A549 (cell line): ENCODE measurements around the gene SLAMF1. TPM values are rescaled to one million over a fixed set of nuclear protein-coding genes. Genes with fewer than 3 reads are reported as not detected.
"Not testable (repeated sequence)": the region's sequence is repeated elsewhere in the genome, so short reads cannot be mapped to it uniquely, and the experiment has no call there.

Source experiments
- ATAC-seq, 2 experiments: fragments of 200-7000 bp in 1 of 2; fragments of >200 bp in 1 of 2; cut with Nextera tagmentation in 1 of 2; cut with Tn5 transposase in 1 of 2; 3 replicates each; pipeline versions ENCODE4 v1.8.0 to v1.9.1; 2018 to 2020; ENCODE audit warnings: mild to moderate bottlenecking in 1 of 2, moderate library complexity in 1 of 2
- CTCF ChIA-PET: fragments of 300-600 bp; sonication (Branson Sonifier 250); formaldehyde crosslinking; extraction: SDS; loops from one replicate; lab custom pipeline; 2021; ENCODE audit warnings: antibody characterized with exemption, inconsistent platforms; lab: Yijun Ruan, JAX
- POLR2A ChIA-PET: fragments of 350-600 bp; formaldehyde crosslinking; extraction: SDS; loops from one replicate; lab custom pipeline; 2021; ENCODE audit warnings: antibody characterized with exemption, inconsistent platforms; lab: Yijun Ruan, JAX
- DNase-seq, 2 experiments: peaks; one replicate each; pipeline versions ENCODE4 v3.0.0 to v3.0.0-alpha.2; 2011 to 2016; ENCODE audit warnings: low read depth in 1 of 2, low spot score in 1 of 2
- FAIRE-seq: peaks from 2 replicates; lab custom pipeline; 2011; peaks lifted over from hg19 to GRCh38; lab: Jason Lieb, UNC
- H3K27ac ChIP-seq, 2 experiments: fragments of >200 bp; sonication (Bioruptor Twin); formaldehyde crosslinking; 3 replicates each; pipeline ENCODE4 v1.5.1; 2016 to 2017
- H3K4me1 ChIP-seq: fragments of >200 bp; sonication (Bioruptor Twin); formaldehyde crosslinking; 3 replicates; pipeline ENCODE4 v1.6.1; 2016
- H3K4me2 ChIP-seq: fragments of >200 bp; sonication (Bioruptor Twin); formaldehyde crosslinking; 3 replicates; pipeline ENCODE4 v1.6.1; 2016
- H3K4me3 ChIP-seq: fragments of >200 bp; sonication (Bioruptor Twin); formaldehyde crosslinking; 3 replicates; pipeline ENCODE4 v1.5.1; 2016
- H3K9me3 ChIP-seq: fragments of >200 bp; sonication (Bioruptor Twin); formaldehyde crosslinking; 3 replicates; pipeline ENCODE4 v1.6.1; 2016
- BHLHE40 ChIP-seq: IDR thresholded peaks from 2 replicates; pipeline ENCODE4 v1.6.1; 2012; ENCODE audit warnings: low read depth, low read length, inconsistent platforms
- CBX2 ChIP-seq: fragments of 200-600 bp; sonication (generic); IDR thresholded peaks from 2 replicates; pipeline ENCODE4 v1.6.1; 2016; ENCODE audit warnings: low read depth, mild to moderate bottlenecking, borderline replicate concordance
- CHD2 ChIP-seq: fragments of 150-350 bp; IDR thresholded peaks from 2 replicates; pipeline ENCODE4 v1.6.1; 2014; ENCODE audit warnings: low read length; ENCODE audit not compliant: partially characterized antibody
- CHD4 ChIP-seq: fragments of 200-600 bp; sonication (generic); IDR thresholded peaks from 2 replicates; pipeline ENCODE4 v1.6.1; 2016; ENCODE audit warnings: antibody characterized with exemption, mild to moderate bottlenecking, borderline replicate concordance
- CTCF ChIP-seq: fragments of >200 bp; sonication (Bioruptor Twin); formaldehyde crosslinking; IDR thresholded peaks from 3 replicates; pipeline ENCODE4 v1.5.1; 2016
- EHMT2 ChIP-seq: fragments of 200-600 bp; sonication (generic); IDR thresholded peaks from 2 replicates; pipeline ENCODE4 v1.6.1; 2016; ENCODE audit warnings: antibody characterized with exemption, low read depth, mild to moderate bottlenecking, moderate library complexity
- ELK1 ChIP-seq: fragments of 150-350 bp; IDR thresholded peaks from 2 replicates; pipeline ENCODE4 v1.6.1; 2014; ENCODE audit warnings: low read depth, mild to moderate bottlenecking, low read length
- FOSB ChIP-seq: fragments of 250-450 bp; sonication (Bioruptor Pico); IDR thresholded peaks from 2 replicates; pipeline ENCODE4 v1.5.0; 2020; ENCODE audit warnings: mild to moderate bottlenecking, moderate library complexity
- FOSL2 ChIP-seq, 2 experiments: fragments of 450-650 bp in 1 of 2; fragments of >200 bp in 1 of 2; sonication (Bioruptor Twin) in 1 of 2; formaldehyde crosslinking; IDR thresholded peaks; 2 replicates each; pipeline versions ENCODE4 v1.5.0 to v1.6.1; 2016 to 2020; ENCODE audit warnings: mild to moderate bottlenecking in 1 of 2, moderate library complexity in 1 of 2
- HDAC2 ChIP-seq: fragments of 200-600 bp; sonication (generic); IDR thresholded peaks from 2 replicates; pipeline ENCODE4 v1.6.1; 2016
- HOXA7 ChIP-seq: fragments of 250-450 bp; sonication (Bioruptor Pico); IDR thresholded peaks from 2 replicates; pipeline ENCODE4 v1.5.0; 2020; ENCODE audit warnings: mild to moderate bottlenecking, moderate library complexity
- JUN ChIP-seq, 2 experiments: fragments of >200 bp; sonication (Bioruptor Twin); formaldehyde crosslinking; IDR thresholded peaks; 2 replicates in 1 of 2; 3 replicates in 1 of 2; pipeline ENCODE4 v1.6.1; 2016 to 2017
- JUNB ChIP-seq: fragments of >200 bp; sonication (Bioruptor Twin); formaldehyde crosslinking; IDR thresholded peaks from 2 replicates; pipeline ENCODE4 v1.6.1; 2016
- KDM1A ChIP-seq: fragments of 200-600 bp; sonication (generic); IDR thresholded peaks from 2 replicates; pipeline ENCODE4 v1.6.1; 2016; ENCODE audit warnings: low read depth, mild to moderate bottlenecking
- MAFK ChIP-seq: fragments of 450-650 bp; IDR thresholded peaks from 2 replicates; pipeline ENCODE4 v1.6.1; 2014; ENCODE audit not compliant: partially characterized antibody
- MAX ChIP-seq: IDR thresholded peaks from 2 replicates; pipeline ENCODE4 v1.6.1; 2012
- MAZ ChIP-seq: fragments of 150-350 bp; IDR thresholded peaks from 2 replicates; pipeline ENCODE4 v1.6.1; 2014; ENCODE audit warnings: antibody characterized with exemption, low read depth, low read length, borderline replicate concordance
- NPAS2 ChIP-seq: fragments of 250-450 bp; sonication (Bioruptor Pico); IDR thresholded peaks from 2 replicates; pipeline ENCODE4 v1.8.0; 2022; ENCODE audit warnings: mild to moderate bottlenecking, moderate library complexity, borderline replicate concordance
- PHF8 ChIP-seq: fragments of 200-600 bp; sonication (generic); IDR thresholded peaks from 2 replicates; pipeline ENCODE4 v1.6.1; 2016; ENCODE audit warnings: low read depth, mild to moderate bottlenecking, antibody characterized with exemption, moderate library complexity, borderline replicate concordance
- RAD21 ChIP-seq, 2 experiments: fragments of >200 bp in 1 of 2; sonication (Bioruptor Twin) in 1 of 2; formaldehyde crosslinking in 1 of 2; IDR thresholded peaks in 1 of 2; conservative IDR thresholded peaks in 1 of 2; 2 replicates in 1 of 2; 3 replicates in 1 of 2; pipeline ENCODE4 v1.6.1; 2012 to 2018; ENCODE audit warnings: inconsistent platforms in 1 of 2
- RARB ChIP-seq: fragments of 250-450 bp; sonication (Bioruptor Pico); IDR thresholded peaks from 2 replicates; pipeline ENCODE4 v1.8.0; 2021; ENCODE audit warnings: mild to moderate bottlenecking, moderate library complexity
- RCOR1 ChIP-seq: fragments of 150-350 bp; IDR thresholded peaks from 2 replicates; pipeline ENCODE4 v1.6.1; 2014; ENCODE audit warnings: antibody characterized with exemption, low read length, low read depth
- REST ChIP-seq: fragments of 200-600 bp; sonication (generic); IDR thresholded peaks from 2 replicates; pipeline ENCODE4 v1.6.1; 2016; ENCODE audit warnings: antibody characterized with exemption, mild to moderate bottlenecking, moderate library complexity
- RFX5 ChIP-seq: fragments of 450-650 bp; IDR thresholded peaks from 2 replicates; pipeline ENCODE4 v1.7.1; 2014; ENCODE audit warnings: antibody characterized with exemption, mild to moderate bottlenecking, moderate library complexity
- TFCP2L1 ChIP-seq: fragments of 250-450 bp; sonication (Bioruptor Pico); IDR thresholded peaks from 2 replicates; pipeline ENCODE4 v1.5.0; 2021; ENCODE audit warnings: mild to moderate bottlenecking
- TP53 ChIP-seq: fragments of 250-450 bp; sonication (Bioruptor Pico); IDR thresholded peaks from 2 replicates; pipeline ENCODE4 v1.5.0; 2021; ENCODE audit warnings: mild to moderate bottlenecking, moderate library complexity
- WGBS: methylation state at CpG from one replicate; pipeline ENCODE4 v1.1.6; 2017; ENCODE audit errors: missing lambda C conversion rate; 5-methylcytosine and 5-hydroxymethylcytosine counted together
- polyA plus RNA-seq, 4 experiments: library from polyadenylated mRNA; depleted of rRNA in 3 of 4; stranded (reverse); fragments of >200 nt; fragmentation: RNase III in 1 of 4; extraction: RNeasy Plus Mini Kit Qiagen cat#74134 plus additional on column Dnase treatment in 1 of 4; gene quantifications; 2 replicates in 3 of 4; 3 replicates in 1 of 4; pipeline ENCODE4 v1.2.3, GENCODE V29; 2011 to 2017

The SLAMF1 gene
- polyA plus RNA-seq, 2 of the 4 experiments (the other 2 are of a cell fraction) = not detected

- no peak for TF ChIP-seq EHMT2
- no peak for TF ChIP-seq JUN (IDR thresholded peaks at IDR 0.05)
- TF ChIP-seq CHD4 = no peak
- no peak for TF ChIP-seq NPAS2 (CRISPR knock-in tag)
These were observed 58.4 kb downstream of the SLAMF1 start (continued) for GRCh38 chr1:160588468-160588867.

- Histone ChIP-seq H3K4me1 (no peaks in the 10 kb centered on the region), H3K4me3 (no peak overlapping the region), H3K27ac (no peak overlapping the region), H3K9me3 (0 out of 3 replicates have a peak, but pooled peaks cover 2% of the 10 kb centered on the region)
- no peak for ATAC-seq
- WGBS = 32% methylated on average over 1 of the region's 1 CpG
- no peak for TF ChIP-seq FOSL2 (IDR thresholded peaks at IDR 0.05)
- no peak for TF ChIP-seq FOSL2 (CRISPR knock-in tag; IDR thresholded peaks at IDR 0.05)
- no peak for TF ChIP-seq RCOR1
- no peak for TF ChIP-seq FOSB
- TF ChIP-seq CTCF = no peak
- no peak for TF ChIP-seq RAD21 (conservative IDR thresholded peaks at IDR 0.05 in 1 of 2, IDR thresholded peaks at IDR 0.05 in 1 of 2)
- no peak for TF ChIP-seq KDM1A
- TF ChIP-seq JUNB = no peak
- TF ChIP-seq CHD2 = no peak
- TF ChIP-seq CBX2 = no peak
- no peak for TF ChIP-seq HOXA7 (CRISPR knock-in tag)
- TF ChIP-seq RARB (CRISPR knock-in tag) = no peak
- TF ChIP-seq HDAC2 = no peak
- no peak for TF ChIP-seq PHF8
- no peak for TF ChIP-seq TP53
- no peak for TF ChIP-seq MAX
- TF ChIP-seq TFCP2L1 (CRISPR knock-in tag) = no peak
- TF ChIP-seq MAFK = no peak
- TF ChIP-seq MAZ = no peak
- TF ChIP-seq, all 56 proteins: peak for 0
- H3K4me2 ChIP-seq = no peak overlapping the region
- CTCF ChIA-PET = interaction anchor here (1.5 to 3.3 kb wide), 2 partner anchors 11 to 22 kb away, joined by 3 to 16 read pairs; no protein-coding TSS in a partner anchor
- DNase-seq (no peak), FAIRE-seq (peak; percentile 39)
- POLR2A ChIA-PET = no interaction called here
These were observed 62.1 kb downstream of the SLAMF1 start for GRCh38 chr1:160584784-160585183.

- H3K27ac ChIP-seq, POLR2A ChIA-PET, FAIRE-seq, H3K4me2 ChIP-seq, DNase-seq, H3K4me1 ChIP-seq, ATAC-seq, H3K4me3 ChIP-seq, H3K9me3 ChIP-seq: not testable (repeated sequence)
- 37% methylated on average over 2 of the region's 2 CpGs for WGBS
- CTCF ChIA-PET = interaction anchor here (3.3 kb wide), 1 partner anchor 23 kb away, joined by 16 read pairs; no protein-coding TSS in a partner anchor
These were observed 63.9 kb downstream of the SLAMF1 start for GRCh38 chr1:160582976-160583375.

GRCh38 chr1:160581961-160582360, 64.9 kb downstream of the SLAMF1 start:
- WGBS = 16% methylated on average over 2 of the region's 2 CpGs
- TF ChIP-seq REST (no peak), RFX5 (no peak), BHLHE40 (no peak), ELK1 (no peak), NPAS2 (CRISPR knock-in tag) (no peak)
- Histone ChIP-seq H3K9me3 (0 out of 3 replicates have a peak, but pooled peaks cover 2% of the 10 kb centered on the region), H3K4me2 (no peak overlapping the region), H3K4me1 (no peaks in the 10 kb centered on the region), H3K27ac (no peak overlapping the region), H3K4me3 (no peak overlapping the region)
- DNase-seq (no peak), ATAC-seq (no peak), FAIRE-seq (no peak)
- ChIA-PET POLR2A (no interaction called here), CTCF (no interaction called here)
